HT-29 (cell line): ENCODE data around the gene SCNN1B. TPM values are rescaled to one million over a fixed set of nuclear protein-coding genes. Genes with fewer than 3 reads are reported as not detected.
"Not testable (repeated sequence)": the region's sequence is repeated elsewhere in the genome, so short reads cannot be mapped to it uniquely, and the experiment has no call there.

ENCODE experiments used
- DNase-seq: peaks from one replicate; pipeline ENCODE4 v3.0.0-alpha.2; 2015; ENCODE audit warnings: low spot score
- total RNA-seq: library from RNA; depleted of rRNA; stranded (reverse); fragments of >200 nt; shearing (Covaris generic); gene quantifications from 2 replicates; pipeline ENCODE4 v1.2.3, GENCODE V29; 2014; rRNA removed

Gene SCNN1B
- total RNA-seq = not detected in 2 replicates

- no peak for DNase-seq
Observed at GRCh38 chr16:23302045-23302956, at the start of gene SCNN1B. SCNN1B (plus strand) TSS chr16:23302302; CDS start chr16:23348600, 46,298 bp downstream.

GRCh38 chr16:23252310-23252709 lies 49.8 kb upstream of the SCNN1B start:
- no peak for DNase-seq

- DNase-seq = not testable (repeated sequence)
Observed at GRCh38 chr16:23253650-23254049, 48.5 kb upstream of the SCNN1B start.

- DNase-seq = no peak
Observed at GRCh38 chr16:23254338-23254737, 47.8 kb upstream of the SCNN1B start.

GRCh38 chr16:23255000-23255399 lies 47.1 kb upstream of the SCNN1B start:
- DNase-seq = no peak

GRCh38 chr16:23256440-23256839 lies 45.7 kb upstream of the SCNN1B start:
- DNase-seq = no peak

- DNase-seq = peak; percentile 34
Observed at GRCh38 chr16:23257682-23258081, 44.4 kb upstream of the SCNN1B start.

GRCh38 chr16:23258919-23259237 lies 43.2 kb upstream of the SCNN1B start:
- DNase-seq = no peak

- DNase-seq = no peak
Observed at GRCh38 chr16:23267647-23268046, 34.5 kb upstream of the SCNN1B start.

GRCh38 chr16:23268561-23268960 lies 33.5 kb upstream of the SCNN1B start:
- no peak for DNase-seq

GRCh38 chr16:23269248-23269953 lies 32.7 kb upstream of the SCNN1B start:
- no peak for DNase-seq

GRCh38 chr16:23270654-23271053 lies 31.4 kb upstream of the SCNN1B start:
- no peak for DNase-seq

- DNase-seq = peak; percentile 14
Observed at GRCh38 chr16:23274968-23275367, 27.1 kb upstream of the SCNN1B start.

GRCh38 chr16:23276821-23277220 lies 25.3 kb upstream of the SCNN1B start:
- no peak for DNase-seq

- DNase-seq = no peak
Observed at GRCh38 chr16:23278031-23278430, 24.1 kb upstream of the SCNN1B start.

- no peak for DNase-seq
Observed at GRCh38 chr16:23279721-23280153, 22.4 kb upstream of the SCNN1B start.

GRCh38 chr16:23280483-23280967 lies 21.6 kb upstream of the SCNN1B start:
- no peak for DNase-seq

- no peak for DNase-seq
Observed at GRCh38 chr16:23282568-23282967, 19.5 kb upstream of the SCNN1B start.

- no peak for DNase-seq
Observed at GRCh38 chr16:23283571-23283970, 18.5 kb upstream of the SCNN1B start.

- no peak for DNase-seq
Observed at GRCh38 chr16:23284584-23284983, 17.5 kb upstream of the SCNN1B start.

- no peak for DNase-seq
Observed at GRCh38 chr16:23286131-23286532, 16.0 kb upstream of the SCNN1B start.

- DNase-seq = no peak
Observed at GRCh38 chr16:23288209-23288608, 13.9 kb upstream of the SCNN1B start.
